Measurements from ENCODE around the gene MRS2.

Gene MRS2

DNA sequence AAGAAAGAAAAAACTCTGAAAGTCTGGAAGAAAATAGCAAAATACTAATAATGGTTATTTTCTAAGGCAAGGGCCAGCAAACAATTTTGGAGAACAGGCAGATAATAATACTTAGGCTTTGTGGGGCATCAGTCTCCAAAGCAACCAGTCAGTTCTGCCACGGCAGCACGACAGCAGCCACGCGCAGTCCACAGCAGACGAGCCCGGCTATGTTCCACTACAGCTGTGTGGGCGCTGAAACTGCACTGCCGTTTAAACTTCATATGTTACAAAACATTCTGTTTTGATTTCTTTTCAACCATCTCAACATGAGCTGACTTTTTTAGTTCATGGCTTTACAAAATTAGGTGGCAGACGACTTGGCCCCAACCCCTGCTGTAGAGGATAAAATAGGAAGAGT, 29.9 kb downstream of the MRS2 start:
- DNase-seq, result no peak

GRCh38 chr6:24436979-24437378, 34.2 kb downstream of the MRS2 start:
- no peak for DNase-seq

GRCh38 chr6:24439858-24440539, 37.3 kb downstream of the MRS2 start:
- DNase-seq, result no peak

DNA sequence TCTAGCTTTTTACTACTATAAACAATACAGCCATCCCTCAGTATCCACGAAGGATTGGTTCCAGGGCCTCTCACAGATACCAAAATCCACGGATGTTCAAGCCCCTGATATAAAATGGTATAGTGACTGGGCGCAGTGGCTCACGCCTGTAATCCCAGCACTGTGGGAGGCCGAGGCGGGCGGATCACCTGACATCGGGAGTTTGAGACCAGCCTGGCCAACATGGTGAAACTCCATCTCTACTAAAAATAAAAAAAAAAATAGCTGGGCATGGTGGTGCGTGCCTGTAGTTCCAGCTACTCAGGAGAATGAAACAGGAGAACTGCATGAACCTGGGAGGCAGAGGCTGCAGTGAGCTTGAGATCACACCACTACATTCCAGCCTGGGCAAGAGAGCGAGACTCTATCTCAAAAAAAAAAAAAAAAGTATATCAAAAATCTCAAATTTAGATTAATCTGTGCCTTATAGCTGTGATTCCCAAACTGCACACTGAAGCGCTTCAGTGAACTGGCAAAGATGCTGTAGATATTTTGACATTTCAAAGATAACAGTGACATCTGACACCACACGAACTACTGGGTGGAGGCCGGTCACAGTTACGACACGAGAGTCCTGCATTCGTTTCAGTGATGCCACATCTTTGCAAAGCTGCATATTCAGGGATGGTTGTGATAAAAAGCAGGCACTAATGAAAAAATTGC, 38.3 kb downstream of the MRS2 start:
- no peak for DNase-seq

- no peak for DNase-seq
Observed at GRCh38 chr6:24441599-24441904, 38.8 kb downstream of the MRS2 start.

- DNase-seq, result no peak
Observed at GRCh38 chr6:24444588-24444987, 41.9 kb downstream of the MRS2 start.

DNA sequence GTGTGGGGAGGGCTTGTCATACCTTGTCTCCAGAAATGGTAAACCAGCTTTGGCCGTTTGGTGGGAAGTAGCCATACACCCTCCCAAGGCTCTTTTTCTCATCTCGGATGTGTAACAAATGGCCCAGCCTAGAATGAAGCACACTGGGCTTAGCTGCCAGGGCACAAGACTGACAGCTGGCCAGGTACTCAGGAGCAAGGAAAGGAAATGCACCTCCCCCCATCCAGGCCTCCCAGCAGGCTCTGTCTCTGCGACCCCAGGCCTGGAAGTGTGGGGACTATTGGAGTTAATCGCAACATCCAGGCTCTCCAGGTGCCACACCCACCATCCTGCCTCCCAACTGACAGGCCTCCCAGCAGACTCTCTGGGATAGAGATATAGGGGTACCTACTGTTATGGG, 43.0 kb downstream of the MRS2 start:
- DNase-seq, result no peak

GRCh38 chr6:24446670-24447069, 43.9 kb downstream of the MRS2 start:
- DNase-seq, result no peak

DNA sequence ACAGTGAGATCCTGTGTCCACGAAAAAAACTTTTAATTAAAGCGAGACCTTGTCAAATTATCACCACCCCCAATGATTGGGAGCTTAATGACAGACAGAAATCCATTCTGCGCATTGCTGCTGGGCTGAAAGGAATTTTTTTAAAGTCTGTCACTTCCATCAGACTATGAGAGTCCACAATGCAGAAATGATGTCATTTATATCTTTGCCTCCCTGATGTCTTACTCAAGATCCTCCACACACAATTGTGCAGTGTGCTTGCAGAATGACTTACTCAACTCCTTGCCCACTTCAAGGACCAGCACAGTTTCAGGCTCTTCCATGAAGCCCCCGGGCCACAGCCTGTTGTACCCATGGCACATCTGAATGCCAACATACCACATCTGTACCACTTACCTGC, 45.7 kb downstream of the MRS2 start:
- DNase-seq, result no peak

DNA sequence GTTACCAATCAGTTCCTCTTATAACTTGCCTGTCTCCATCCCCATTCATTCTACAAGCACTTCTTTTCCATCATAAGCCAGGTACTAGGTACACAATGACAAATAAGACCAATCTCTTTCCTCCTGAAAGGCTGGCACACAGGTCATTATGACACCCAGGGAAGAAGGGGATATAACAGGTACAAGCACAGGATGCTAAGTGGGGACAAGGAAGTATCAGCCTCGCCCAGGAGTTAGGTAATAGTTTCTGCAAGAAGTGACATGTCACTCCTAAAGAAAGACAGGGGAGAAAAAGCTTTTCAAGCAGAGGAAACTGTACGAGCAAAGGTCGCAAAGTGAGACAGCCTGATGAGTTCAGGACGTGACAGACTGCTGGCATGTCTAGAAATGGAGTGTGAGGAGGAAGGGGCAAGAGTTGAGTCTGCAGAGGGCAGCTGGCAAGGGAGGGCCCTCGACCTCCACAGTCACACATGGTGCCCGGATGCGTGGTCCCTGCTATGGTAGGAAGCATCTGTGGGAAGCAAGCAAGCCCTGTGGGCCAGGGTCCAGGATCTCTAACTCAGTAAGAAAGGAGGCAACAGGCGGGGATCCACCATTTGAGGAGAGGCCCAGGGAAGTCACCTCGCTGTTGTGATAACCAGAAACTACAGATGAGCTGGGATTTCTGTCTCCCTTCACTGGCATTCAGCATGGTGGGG, 46.2 kb downstream of the MRS2 start:
- no peak for DNase-seq

DNA sequence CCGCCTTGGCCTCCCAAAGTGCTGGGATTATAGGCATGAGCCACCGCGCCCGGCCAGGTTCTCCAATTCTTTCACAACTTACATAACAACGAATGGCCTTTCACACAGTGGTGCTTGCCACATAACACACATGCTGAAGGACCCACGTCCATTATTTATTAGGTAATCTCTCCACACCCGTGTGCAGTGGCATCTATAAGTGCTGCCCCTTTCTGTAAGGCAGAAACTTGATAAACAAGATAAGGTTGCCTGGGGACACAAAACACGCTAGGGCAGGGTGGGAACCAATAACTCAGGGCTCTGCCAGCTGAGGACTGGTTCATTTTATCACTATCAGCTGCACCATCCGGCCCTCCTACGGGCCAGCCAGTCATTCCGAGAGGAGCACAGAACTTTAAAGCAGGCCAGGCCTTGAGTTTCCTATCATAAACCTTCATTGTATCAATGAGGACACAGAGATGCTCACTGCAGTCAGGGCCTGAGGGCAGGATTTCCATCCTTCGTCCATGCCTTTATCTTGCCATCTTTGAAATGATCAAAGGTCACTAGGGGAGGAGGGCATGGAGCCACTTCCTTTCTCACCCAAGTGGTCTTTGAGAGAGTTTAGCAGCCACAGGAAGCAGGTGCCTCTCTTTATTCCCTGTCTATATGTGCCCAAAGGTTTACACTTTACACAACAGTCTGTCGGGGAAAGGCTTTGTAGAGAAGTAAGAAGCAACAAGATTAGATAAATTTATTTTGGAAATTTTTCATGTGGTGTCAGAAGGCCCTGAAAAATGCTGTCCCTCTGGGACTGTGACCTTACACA, 49.0 kb downstream of the MRS2 start:
- DNase-seq, result no peak

- no peak for DNase-seq
Observed at GRCh38 chr6:24453921-24454320, 51.2 kb downstream of the MRS2 start.

DNA sequence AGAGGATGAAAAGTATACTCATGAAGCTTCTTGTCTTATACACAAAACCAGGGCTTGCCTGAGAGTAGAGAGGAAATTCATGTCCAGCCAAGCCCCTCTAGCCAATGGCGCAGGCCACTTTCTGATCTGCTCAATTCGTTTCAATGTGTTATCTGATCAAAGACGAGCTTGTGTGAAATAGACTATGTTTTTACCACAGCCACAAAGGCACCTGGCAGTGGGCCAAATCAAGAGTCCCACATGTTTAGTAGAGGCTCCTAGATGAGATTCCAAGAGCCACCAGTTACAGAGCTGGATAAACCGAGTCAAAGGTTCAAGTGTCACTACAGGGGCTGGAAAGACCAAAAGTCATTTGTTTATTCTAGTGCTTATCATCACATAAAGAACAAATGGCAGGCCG, 51.7 kb downstream of the MRS2 start:
- DNase-seq, result no peak

GRCh38 chr6:24455061-24455460, 52.3 kb downstream of the MRS2 start:
- no peak for DNase-seq

DNA sequence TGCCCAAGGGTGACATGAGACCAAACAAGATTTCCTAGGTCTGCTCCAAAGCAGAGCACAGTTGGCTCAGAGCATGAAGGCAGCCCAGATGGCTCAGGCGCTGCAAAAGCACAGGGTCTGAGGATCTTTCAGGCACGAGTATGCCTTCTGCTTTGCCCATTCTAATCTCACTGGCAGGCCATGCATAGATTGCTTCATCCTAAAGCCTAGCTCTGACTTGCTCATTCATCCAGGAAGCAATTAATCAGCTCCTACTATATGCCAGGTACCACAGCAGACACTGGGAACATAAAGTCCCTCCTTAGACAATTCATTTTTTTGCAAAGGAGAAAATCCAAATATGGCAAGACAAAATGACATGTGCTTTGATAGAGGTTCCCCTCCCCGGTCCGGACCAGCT, 55.4 kb downstream of the MRS2 start:
- no peak for DNase-seq

DNA sequence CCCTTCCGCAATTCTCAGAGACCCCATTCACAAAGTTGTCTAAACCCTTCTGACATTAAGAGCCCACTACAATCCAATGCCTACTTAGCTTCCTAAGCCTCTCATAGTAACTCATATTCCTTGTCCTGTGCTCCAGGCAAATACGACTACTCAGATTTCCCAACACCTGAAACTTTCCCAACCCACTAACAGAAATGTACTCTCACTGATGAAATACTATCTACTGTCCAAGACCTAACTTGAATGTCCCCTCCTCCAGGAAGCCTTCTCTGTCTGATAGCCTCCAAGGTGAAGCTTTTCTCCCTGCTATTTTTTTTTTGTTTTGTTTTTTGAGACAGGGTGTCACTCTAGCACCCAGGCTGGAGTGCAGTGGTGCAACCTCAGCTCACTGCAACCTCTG, 56.2 kb downstream of the MRS2 start:
- DNase-seq, result no peak

DNA sequence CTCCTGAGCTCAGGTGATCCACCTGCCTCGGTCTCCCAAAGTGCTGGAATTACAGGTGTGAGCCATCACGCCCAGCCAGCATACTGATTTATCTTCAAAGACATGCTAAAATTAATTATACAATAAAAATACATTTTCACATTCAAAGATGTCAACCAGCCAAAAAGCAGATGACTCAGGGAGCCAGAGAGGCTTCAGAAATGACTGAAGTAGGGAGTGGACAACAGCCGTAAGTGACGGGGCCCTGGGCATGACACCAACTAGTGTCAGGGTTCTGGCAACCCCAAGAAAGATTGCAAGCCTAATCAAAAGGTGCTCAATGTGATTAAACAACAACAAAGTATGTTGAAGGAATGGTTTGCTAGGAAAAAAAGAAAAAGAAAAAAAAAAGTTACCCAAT, 58.2 kb downstream of the MRS2 start:
- no peak for DNase-seq

DNA sequence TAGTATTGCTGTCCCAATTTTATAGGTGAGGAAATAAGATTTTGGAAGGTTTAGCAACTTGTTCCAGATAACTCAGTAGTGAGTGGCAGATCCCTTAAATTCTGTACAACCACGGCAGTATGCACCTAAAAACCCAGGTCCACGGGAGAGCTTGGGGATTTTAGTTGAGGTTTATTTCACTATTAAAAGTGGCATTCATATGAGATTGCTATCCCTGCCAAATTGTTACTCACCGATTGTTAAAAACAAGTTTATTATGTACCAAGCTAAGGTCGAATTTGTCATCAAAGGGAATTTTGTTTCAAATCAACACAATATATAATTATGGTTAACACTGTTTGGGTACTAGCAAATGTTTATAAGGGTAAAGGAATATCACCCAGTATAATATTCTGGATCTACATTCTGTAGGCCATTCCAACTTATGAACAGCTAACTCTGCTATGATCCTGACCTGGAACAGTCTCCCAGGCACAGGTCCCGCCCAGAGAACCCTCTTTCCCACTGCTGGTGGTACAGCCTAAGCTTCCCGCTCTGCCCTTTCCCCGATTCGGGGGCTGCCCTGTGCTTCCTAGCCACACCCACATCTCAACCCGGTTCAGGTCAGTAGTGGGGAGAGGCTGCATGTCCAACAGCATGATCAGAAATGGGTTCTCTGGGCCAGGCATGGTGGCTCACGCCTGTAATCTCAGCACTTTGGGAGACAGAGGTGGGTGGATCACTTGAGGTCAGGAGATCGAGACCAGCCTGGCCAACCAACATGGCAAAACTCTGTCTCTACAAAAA, 61.7 kb downstream of the MRS2 start:
- no peak for DNase-seq

GRCh38 chr6:24469811-24470210, 67.1 kb downstream of the MRS2 start:
- no peak for DNase-seq

GRCh38 chr6:24472181-24472580, 69.4 kb downstream of the MRS2 start:
- DNase-seq, result no peak

Measured in activated effector memory CD4-positive, alpha-beta T cell treated with Interleukin-2 at 50 U/mL for 16 hours (primary cell).